GM18858 (cell line): Measurements from ENCODE around the gene CDK14.
A peak's percentile ranks its signal among the peaks of the same experiment; 100 is the strongest.
"Not testable (repeated sequence)": the region's sequence is repeated elsewhere in the genome, so short reads cannot be mapped to it uniquely, and the experiment has no call there.

ENCODE experiments used
- ATAC-seq: cut with Tn5 transposase; IDR thresholded peaks from one replicate; pipeline ENCODE4 v1.9.1; 2021; ENCODE audit not compliant: unreplicated experiment

The CDK14 gene

GRCh38 chr7:90777465-90777864, 181.3 kb downstream of the CDK14 start:
- ATAC-seq, result no peak

DNA sequence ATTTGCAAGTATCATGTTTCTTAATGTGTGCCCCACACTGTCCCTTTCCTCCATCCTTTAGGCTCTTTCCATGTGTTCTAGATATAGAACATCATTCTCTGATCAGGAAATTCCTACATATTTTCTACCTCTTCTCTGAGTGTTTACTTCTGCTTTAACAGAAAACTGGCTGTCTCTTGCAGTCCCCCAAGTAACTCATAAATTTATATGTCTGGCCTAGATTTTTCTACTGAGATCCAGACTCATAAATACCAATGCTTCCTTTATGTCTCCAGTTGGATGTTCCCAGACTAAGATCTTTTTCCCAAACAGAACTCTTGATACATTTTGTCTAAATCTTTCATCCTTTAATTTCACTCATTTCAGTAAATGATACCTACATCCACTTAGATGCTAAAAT, 181.8 kb downstream of the CDK14 start:
- ATAC-seq, result no peak

- ATAC-seq, result no peak
Measured at GRCh38 chr7:90788052-90788451, 191.9 kb downstream of the CDK14 start.

GRCh38 chr7:90789736-90790306, 193.7 kb downstream of the CDK14 start:
- no peak for ATAC-seq

DNA sequence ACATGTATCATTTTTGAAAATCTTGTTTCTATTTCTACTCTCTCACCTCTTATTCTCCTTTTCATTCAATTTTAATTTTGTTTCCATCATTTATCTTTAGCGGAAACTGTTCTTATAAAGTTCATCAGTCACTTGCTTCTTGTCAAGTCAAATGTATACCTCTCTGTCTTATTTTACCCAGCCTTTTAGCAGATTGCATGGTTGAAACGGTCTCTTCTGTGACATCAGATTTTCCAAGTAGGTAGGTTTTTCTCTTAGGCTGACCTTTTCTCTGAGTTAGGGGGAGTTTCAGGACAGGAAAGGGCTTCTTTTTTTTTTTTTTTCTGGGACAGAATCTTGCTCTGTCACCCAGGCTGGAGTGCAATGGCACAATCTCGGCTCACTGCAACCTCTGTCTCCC, 195.5 kb downstream of the CDK14 start:
- no peak for ATAC-seq

GRCh38 chr7:90792301-90792700, 196.2 kb downstream of the CDK14 start:
- no peak for ATAC-seq

- not testable (repeated sequence) for ATAC-seq
Measured at GRCh38 chr7:90794234-90794633, 198.1 kb downstream of the CDK14 start.

DNA sequence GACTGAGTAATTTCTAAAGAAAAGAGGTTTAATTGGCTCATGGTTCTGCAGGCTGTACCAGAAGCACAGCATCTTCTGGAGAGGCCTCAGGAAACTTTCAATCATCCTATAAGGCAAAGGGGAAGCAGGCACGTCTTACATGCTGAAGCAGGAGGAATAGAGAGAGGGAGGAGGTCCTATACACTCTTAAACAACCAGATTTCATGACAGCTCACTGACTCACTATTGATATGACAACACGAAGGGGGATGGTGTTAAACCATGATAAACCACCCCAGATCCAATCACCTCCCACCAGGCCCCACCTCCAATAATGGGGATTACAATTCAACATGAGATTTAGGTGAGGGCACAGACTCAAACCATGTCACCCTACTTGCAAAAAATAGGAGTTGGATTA, 201.5 kb downstream of the CDK14 start:
- ATAC-seq, result no peak

GRCh38 chr7:90804370-90804769, 208.2 kb downstream of the CDK14 start:
- ATAC-seq, result no peak

DNA sequence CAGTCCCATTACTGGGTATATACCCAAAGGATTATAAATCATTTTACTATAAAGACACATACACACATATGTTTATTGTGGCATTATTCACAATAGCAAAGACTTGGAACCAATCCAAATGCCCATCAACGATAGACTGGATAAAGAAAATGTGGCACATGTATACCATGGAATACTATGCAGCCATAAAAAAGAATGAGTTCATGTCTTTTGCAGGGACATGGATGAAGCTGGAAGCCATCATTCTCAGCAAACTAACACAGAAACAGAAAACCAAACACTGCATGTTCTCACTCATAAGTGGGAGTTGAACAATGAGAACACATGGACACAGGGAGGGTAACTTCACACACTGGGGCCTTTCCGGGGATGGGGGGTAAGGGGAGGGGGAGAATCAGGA, 219.4 kb downstream of the CDK14 start:
- ATAC-seq, result not testable (repeated sequence)

DNA sequence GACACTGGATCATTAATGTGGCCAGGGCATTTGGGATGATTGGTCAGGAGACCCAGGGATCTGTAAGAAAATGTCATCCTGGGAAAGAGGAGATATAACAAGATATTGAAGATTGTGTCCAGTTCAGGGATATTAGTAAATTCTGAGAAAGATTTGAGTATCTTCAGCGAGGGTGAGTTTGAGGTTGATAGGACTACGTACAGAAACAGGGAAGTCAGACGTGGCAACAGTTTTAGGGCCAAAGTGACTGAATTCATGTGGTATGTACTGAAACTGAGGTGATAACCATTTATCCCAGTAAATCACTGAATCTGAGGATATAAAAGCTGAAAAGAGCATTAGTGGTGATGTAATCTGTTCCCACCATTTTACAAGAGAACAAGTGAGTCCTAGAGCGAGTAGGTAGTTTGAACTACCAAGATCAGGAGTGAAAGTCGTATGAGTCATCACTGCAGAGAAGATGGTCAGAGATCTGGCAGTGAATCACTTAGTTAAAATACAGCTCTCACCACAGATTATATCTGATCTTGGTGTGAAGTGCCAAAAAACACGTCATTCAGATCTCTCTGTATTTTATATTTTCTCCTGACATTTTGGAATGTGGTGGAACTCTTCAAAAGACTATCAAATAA, 220.5 kb downstream of the CDK14 start:
- ATAC-seq, result peak; percentile 100

DNA sequence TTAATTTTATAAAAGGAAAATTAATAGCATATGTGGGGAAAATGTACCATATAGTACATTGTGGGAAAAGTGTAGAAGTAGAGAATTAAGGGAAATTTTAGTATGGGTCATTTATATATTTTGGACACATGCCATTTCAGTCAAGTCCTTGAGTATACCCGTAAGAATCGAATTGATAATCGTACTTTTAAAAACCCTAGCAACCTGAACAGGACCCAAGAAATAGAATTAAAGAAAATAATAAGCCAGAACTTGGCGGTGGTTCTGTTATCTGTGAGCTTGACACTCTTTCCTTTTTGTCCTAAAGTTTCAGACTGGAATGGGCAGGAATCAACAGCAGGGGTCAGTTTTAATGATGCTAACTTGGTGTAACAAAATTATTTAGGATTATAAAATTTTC, 221.0 kb downstream of the CDK14 start:
- ATAC-seq, result no peak

DNA sequence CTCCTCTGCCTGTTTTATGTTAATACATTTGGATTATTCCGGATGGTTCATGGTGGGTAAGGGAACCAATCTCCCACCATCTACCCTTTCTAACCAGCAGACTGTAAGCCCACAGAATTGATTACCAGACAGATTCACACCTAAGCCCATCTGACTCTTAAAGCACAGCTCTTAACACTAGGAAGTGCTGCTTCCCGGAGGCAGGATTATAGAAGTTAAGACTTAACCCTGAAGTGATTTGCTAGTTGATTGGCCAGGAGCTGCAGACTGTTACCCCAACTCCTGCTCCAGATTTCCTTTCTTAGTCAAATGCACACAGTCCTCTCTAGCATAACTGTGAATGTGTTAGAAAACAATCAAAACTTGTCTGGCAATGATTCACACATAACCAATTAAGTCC, 221.7 kb downstream of the CDK14 start:
- no peak for ATAC-seq

- no peak for ATAC-seq
Measured at GRCh38 chr7:90818341-90818740, 222.2 kb downstream of the CDK14 start.

- no peak for ATAC-seq
Measured at GRCh38 chr7:90821961-90822620, 226.0 kb downstream of the CDK14 start.

DNA sequence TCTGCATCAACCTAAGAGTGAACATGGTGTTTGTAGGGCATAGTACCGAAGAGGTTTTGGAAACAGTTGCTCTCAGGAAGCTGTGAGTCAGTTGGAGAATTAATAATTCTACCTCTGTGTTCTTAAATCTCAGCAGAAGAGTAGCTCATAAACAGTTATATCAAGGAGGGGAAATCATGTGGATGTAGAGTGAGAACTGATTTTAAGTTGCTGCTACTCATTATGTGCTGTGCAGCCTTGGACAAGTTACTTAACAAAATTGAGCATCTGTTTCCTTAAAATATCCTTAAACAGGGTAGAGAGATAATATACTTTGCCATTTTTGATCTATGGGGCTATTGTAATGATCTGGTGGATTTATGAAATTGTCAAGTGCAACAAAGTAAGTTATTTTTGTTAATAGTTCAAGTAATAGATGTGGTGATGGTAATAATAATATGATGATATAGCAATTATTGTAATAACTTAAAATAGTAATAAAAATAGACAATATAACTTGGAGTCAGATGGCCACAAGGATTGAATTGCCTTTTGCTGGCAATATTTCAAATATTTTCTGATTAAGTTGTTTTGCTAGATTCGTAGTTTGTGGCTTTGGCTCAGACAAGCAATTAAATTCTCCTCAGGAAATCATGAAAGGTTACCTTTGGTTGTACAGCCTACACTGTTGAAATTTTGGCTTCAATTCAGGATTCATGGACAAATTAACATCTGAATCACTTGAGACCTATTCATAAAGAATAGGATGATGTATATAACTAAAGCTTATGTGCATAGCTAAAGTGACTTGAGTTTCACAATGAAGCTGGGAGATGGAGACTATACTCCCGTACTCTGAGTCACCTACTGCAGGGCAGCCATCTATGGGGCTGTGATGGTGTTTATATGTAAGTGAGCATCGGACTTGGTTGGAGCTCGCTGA, 228.5 kb downstream of the CDK14 start:
- ATAC-seq, result no peak

DNA sequence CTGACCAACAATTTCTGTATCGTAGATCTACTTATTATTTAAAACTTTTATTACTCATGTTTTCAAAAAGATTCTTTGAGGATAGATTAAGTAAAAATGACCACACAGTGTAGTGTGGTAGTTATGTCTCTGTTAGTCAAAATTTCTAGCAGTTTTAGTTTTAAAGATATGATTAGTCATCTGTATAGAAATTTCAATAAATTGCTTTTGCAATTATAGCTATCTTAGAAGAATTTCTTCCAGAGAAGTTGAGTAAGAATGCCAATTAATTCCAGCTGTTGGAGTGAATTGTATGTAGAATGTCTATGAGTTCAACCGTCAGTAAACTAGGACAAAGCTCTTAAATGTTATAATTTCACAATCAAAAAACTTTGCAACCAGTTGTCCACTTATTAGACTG, 229.7 kb downstream of the CDK14 start:
- ATAC-seq, result no peak

- no peak for ATAC-seq
Measured at GRCh38 chr7:90828601-90829000, 232.5 kb downstream of the CDK14 start.

GRCh38 chr7:90830308-90830707, 234.2 kb downstream of the CDK14 start:
- no peak for ATAC-seq

DNA sequence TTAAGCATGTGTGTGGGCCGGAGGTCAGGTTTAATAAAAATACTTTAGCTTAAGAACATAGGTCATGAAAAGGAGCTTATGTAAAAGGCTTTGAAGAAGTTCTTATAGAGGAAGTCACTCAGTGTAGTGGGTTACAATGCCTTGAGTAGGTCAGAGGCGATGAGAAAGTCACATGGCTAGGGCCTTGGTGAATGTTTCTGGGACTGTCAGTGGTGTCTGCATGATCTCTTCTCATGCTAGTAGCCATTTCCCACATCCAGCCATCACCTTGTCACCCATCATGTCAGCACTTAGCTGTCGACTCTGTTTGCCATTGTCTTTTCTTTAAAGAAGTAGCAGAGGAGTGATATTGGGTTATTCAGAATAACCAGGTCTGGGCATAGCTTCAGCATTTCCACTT, 236.6 kb downstream of the CDK14 start:
- no peak for ATAC-seq

GRCh38 chr7:90833443-90833842, 237.3 kb downstream of the CDK14 start:
- no peak for ATAC-seq

DNA sequence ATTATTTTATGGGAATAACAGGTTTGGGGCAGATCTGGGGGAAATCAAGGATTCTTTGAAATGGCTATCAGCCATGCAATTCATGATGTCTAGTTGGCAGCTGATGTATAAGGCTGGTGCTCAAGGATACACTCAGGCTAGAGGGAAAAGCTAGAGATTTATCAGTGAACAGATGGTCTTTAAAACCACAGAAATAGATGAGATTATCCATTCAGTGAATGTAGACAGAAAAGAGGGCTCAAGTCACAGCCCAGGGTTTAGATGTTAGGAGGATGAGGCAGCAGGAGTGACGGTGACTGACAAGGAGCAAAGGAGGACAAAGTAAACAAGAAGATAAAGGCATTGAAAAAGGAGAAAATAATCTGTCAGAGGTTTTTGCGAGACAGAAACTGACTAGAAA, 238.7 kb downstream of the CDK14 start:
- ATAC-seq, result no peak
